Prostate gland (tissue), 2 donors: ENCODE data around the gene OSR1.

ENCODE experiments used
- CTCF ChIP-seq, 4 experiments: fragments of 200-600 bp in 2 of 4; fragments of 450-650 bp in 2 of 4; sonication (generic) in 2 of 4; IDR thresholded peaks; 1 replicate in 3 of 4; 2 replicates in 1 of 4; pipeline ENCODE4 v1.5.1; 2016 to 2019; ENCODE audit warnings: antibody characterized with exemption in 4 of 4, mild to moderate bottlenecking in 2 of 4, moderate library complexity in 2 of 4
- POLR2A ChIP-seq: fragments of 450-650 bp; IDR thresholded peaks from one replicate; pipeline ENCODE4 v1.6.1; 2016; ENCODE audit warnings: antibody characterized with exemption, mild to moderate bottlenecking
- POLR2AphosphoS5 ChIP-seq: sonication (generic); formaldehyde crosslinking; IDR thresholded peaks from one replicate; pipeline ENCODE4 v1.6.1; 2017; ENCODE audit warnings: antibody characterized with exemption

DNA sequence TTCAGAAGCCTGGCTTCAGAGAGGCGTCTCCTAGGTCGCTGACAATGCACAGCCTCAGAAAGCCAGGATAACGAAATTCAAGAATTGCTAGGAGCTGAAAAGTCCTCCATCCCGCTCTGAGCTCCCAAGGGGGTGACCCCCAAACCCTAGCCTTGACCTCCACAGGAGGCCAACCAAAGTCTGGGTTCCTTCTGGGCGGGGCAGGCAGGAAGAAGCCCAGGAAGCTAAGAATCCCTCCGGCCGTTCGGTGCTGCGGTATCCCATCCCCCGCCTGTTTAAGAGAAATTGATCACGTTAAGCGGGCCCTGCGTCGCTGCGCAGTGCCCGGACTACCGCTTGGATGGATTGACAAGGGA lies 2.5 kb upstream of the OSR1 start:
- TF ChIP-seq POLR2A, result no peak
- TF ChIP-seq POLR2AphosphoS5, result no peak
- no peak for TF ChIP-seq CTCF (IDR thresholded peaks at IDR 0.05)
